A673 (cell line): ENCODE data around the gene ULBP3.
"Not testable (repeated sequence)": the region's sequence is repeated elsewhere in the genome, so short reads cannot be mapped to it uniquely, and the experiment has no call there.

Source experiments
- CTCF ChIP-seq: fragments of 300-800, 200-600 bp; sonication (generic); conservative IDR thresholded peaks from 2 replicates; pipeline ENCODE4 v1.5.1; 2017; ENCODE audit warnings: low read depth, mild to moderate bottlenecking, antibody characterized with exemption, low read length, moderate library complexity, mixed read lengths
- EZH2 ChIP-seq: fragments of 200-600 bp; sonication (generic); IDR thresholded peaks from 2 replicates; pipeline ENCODE4 v1.6.1; 2017; ENCODE audit warnings: borderline replicate concordance, low read depth, mild to moderate bottlenecking, mixed read lengths, antibody characterized with exemption, low read length; ENCODE audit not compliant: poor library complexity, severe bottlenecking

- TF ChIP-seq EZH2, CTCF: not testable (repeated sequence)
These were observed 5.6 kb upstream of the ULBP3 start for GRCh38 chr6:150074396-150075033.
